HTERT RPE-1 (cell line): ENCODE results near the gene FBXW9.
"Not testable (repeated sequence)": the region's sequence is repeated elsewhere in the genome, so short reads cannot be mapped to it uniquely, and the experiment has no call there.

ENCODE experiments used
- in situ Hi-C: fragments of 300-500 bp; cut with MboI; formaldehyde crosslinking; loops from 4 replicates; pipeline ENCODE4 v1.14.3; 2020; ENCODE audit warnings: low sequenced_read_pairs

FBXW9 gene

GRCh38 chr19:12696366-12697335 is at the start of gene FBXW9:
FBXW9 (minus strand) TSS chr19:12696631; CDS start chr19:12696581, 50 bp downstream.
- in situ Hi-C loops, result no loop called here

DNA sequence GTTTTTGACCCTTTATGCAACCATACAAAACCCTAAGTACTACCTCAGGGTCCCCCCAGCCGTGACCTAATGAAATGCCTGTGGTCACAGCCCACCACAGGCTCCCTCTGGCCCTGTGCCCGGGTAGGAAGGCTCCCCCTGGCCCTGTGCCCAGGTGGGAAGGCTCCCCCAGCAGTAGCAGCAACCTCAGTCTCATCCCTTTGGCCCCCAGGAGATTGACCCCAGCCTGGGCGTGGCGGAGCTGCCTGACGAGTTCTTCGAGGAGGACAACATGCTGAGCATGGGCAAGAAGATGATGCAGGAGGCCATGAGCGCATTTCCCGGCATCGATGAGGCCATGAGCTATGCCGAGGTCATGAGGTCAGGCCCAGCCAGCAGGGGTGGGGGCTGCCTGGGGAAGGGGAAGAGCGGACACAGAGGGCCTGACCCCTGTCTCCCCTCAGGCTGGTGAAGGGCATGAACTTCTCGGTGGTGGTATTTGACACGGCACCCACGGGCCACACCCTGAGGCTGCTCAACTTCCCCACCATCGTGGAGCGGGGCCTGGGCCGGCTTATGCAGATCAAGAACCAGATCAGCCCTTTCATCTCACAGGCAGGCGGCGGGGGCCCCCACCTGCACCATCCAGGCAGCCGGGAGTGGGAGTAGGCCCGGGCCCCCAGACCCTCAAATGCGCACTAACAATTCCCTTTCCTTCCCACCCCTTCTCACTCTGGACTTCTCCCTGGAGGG is 48.9 kb upstream of the FBXW9 start:
- in situ Hi-C loops, result no loop called here

DNA sequence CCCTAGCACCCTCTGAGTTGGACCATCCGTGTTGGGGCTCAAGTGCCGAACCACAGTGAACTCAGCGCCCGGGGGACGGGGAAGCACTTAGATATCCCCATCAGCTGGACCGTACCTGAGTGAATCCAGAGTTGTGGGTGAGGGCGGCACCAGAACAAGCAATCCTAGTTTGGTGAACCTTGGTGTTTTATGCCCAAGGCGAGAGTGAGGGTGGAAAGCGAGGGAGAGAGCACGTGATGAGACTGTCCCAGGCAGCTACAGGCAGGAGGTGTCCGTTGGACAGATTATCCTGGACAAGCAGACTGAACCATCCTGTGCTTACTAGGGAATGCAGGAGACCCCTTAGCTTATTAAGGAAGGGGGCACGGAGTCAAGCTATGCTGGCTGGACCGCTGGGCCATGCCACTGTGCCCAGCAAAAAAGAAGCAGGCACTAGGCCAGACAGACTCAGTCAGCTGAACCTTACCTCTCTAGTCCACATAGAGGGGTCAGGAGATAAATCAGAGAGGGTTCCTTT is 41.5 kb upstream of the FBXW9 start:
- in situ Hi-C loops, result no loop called here

- in situ Hi-C loops, result no loop called here
These were observed 40.8 kb upstream of the FBXW9 start, which contains the start of gene GET3 for GRCh38 chr19:12736995-12737834. GET3 (plus strand) TSS chr19:12737497; CDS start chr19:12737506, 9 bp downstream.

- in situ Hi-C loops, result no loop called here
These were observed 37.2 kb upstream of the FBXW9 start for GRCh38 chr19:12733369-12734214.

DNA sequence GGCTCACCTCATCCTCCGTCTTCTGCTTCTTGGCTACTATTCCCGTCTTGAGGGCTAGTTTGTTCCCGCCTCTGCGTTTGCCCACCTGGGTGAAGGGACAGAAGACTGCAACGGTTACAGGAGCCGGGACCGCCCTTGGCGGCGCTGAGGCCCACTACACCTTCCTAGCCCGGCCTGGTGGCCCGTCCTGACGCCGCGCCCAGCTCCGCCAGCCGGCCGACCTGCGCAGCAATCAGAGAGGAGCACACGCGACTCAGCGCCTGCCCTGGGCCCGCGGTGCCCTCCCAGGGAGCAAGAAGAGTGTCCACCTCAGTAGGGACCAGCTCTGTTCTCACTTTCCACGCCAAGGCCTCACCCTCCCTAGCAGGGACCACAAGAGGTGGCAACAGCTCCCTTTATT is 34.9 kb upstream of the FBXW9 start:
- in situ Hi-C loops, result no loop called here

GRCh38 chr19:12730064-12730463 is 33.6 kb upstream of the FBXW9 start:
- in situ Hi-C loops, result no loop called here

DNA sequence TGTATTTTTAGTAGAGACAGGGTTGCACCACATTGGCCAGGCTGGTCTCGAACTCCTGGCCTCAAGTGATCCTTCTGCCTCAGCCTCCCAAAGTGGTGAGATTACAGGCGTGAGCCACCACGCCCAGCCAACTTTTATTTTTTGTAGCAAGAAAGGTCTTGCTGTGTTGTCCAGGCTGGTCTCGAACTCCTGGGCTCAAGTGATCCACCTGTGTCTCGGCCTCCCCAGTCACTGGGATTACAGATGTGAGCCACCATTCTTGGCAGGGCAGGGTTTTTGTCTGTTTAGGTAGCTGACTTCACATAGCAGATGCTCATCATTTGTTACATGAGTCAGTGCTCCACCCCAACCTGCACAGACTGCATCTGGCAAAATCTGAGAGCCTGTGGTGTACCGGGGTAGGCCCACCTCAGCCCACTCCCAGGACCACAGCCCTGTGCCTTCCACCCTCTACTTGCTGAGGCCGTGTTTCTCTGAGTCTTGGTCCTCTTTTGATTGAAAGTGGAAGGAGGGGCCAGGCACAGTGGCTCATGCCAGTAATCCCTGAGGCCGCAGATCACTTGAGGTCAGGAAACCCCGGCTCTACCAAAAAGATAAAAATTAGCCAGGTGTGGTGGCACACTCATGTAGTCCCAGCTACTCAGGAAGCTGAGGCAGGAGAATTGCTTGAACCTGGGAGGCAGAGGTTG is 31.5 kb upstream of the FBXW9 start:
- in situ Hi-C loops, result no loop called here

DNA sequence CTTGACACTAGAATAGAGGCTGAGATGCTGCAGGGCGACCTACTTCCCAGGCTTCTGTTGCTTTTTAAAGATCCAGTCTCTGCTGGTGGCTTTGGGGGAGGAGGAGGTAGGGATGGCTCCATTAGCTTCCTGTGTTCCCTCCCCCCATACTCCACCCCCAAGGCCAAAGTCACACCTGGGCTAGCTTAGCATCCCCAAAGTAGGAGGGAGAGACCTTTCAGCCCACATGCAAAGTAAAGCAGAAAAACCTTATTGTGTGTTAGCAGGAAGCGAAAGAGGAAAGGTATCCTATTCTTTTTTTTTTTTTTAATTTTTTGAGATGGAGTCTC is 30.5 kb upstream of the FBXW9 start:
- in situ Hi-C loops, result no loop called here

DNA sequence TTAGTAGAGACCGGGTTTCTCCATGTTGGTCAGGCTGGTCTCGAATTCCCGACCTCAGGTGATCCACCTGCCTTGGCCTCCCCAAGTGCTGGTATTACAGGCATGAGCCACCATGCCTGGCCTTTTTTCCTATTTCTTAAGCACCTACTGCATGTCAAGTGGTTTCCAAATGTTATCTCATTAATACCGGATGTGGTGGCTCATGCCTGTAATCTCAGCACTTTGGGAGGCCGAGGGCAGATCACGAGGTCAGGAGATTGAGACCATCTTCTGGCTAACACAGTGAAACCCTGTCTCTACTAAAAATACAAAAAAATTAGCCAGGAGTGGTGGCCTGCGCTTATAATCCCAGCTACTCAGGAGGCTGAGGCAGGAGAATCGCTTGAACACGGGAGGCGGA is 29.2 kb upstream of the FBXW9 start:
- in situ Hi-C loops, result not testable (repeated sequence)

- in situ Hi-C loops, result no loop called here
These were observed 27.4 kb upstream of the FBXW9 start, which contains the start of gene TNPO2 for GRCh38 chr19:12723641-12724426. TNPO2 (minus strand) TSS chr19:12723932; CDS start chr19:12720977, 2,955 bp downstream.

DNA sequence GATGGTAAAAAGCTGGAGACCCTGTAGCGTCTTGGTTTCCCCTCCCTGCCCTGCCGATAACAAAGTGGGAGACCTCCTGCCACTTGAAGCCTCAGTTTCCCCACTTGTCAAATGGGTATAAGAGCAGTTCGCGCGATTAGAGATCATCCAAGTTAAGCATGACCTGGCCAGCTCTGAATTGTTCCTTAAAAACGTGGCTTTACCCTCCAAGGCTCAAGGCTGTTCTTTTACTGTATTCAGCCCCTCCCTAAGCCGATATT is 26.9 kb upstream of the FBXW9 start:
- in situ Hi-C loops, result no loop called here

- in situ Hi-C loops, result no loop called here
These were observed 26.3 kb upstream of the FBXW9 start for GRCh38 chr19:12722566-12723380.

DNA sequence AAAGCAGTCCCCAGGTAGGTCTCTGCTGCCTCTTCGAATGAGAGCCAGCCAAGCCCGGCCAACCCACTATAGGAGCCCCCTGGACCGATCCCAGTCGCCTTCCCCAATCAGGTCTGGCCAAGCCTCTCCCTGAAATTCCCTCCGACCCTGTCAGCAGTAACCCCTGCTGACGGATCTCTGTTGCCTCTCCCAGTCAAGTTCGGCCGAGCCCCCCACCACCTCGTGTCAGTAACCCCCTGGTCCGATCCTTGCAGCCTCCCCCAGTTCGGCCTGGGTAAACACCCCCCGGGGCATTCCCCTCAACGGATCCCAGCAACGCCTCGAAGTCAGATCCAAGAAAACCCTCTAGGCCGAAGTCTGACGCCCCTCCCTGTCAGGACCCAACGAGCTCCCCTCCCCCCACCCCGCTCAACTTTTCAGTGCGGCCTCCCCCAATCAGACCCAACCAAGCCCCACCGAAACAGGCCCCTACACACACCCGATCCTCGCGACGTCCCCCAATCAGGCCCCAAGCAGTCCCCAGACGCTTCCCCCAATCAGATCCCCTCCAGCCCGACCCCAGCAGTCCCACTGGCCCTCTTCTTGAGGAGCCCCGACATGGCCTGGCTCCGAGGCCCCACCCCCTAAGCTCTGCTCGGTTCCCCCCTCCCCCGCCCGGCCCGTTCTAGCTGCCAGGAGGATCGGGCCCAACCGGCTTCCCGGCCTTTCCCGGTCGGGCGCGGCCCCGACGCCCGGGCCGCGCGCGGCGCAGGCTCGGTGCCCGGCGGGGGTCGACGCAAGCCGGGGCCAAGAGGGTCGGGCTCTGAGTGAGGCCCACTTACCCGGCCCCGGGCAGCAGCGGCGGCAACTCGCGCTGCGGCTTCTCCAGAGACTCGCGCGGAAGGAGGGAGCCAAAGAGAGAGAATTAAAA is 25.5 kb upstream of the FBXW9 start:
- in situ Hi-C loops, result no loop called here

GRCh38 chr19:12720851-12721655 is 24.6 kb upstream of the FBXW9 start:
- in situ Hi-C loops, result no loop called here

DNA sequence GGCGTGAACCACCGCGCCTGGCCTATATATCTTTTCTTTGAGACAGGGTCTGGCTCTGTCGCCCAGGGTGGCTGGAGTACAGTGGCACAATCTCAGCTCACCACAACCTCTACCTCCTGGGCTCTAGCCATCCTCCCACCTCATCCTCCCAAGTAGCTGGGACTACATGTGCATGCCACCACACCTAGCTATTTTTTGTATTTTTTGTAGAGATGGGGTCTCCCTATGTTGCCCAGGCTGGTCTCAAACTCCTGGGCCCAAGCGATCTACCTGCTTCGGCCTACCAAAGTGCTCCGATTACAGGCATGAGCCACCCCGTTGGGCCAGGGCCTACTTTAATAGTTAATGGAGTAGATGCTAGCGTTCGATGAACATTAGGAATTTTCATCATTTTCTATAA is 23.9 kb upstream of the FBXW9 start:
- in situ Hi-C loops, result no loop called here
